ENCODE results near the gene SLC13A2.

- TF ChIP-seq EP300 (IDR thresholded peaks at IDR 0.05), result no peak
- TF ChIP-seq CTCF (IDR thresholded peaks at IDR 0.05), result no peak
Measured at GRCh38 chr17:28526381-28526780, 52.9 kb downstream of the SLC13A2 start.

Data from gastroesophageal sphincter (tissue), 3 donors.